Dermis microvascular lymphatic vessel endothelial cell (primary cell): ENCODE measurements around the gene COL6A3. TPM values are rescaled to one million over a fixed set of nuclear protein-coding genes. Genes with fewer than 3 reads are reported as not detected.

Experiments
- DNase-seq, 2 donors: peaks; one replicate each; pipeline versions ENCODE4 v3.0.0 to v3.0.0-alpha.2; 2010; ENCODE audit warnings: low read depth in 2 of 2
- total RNA-seq: library from RNA; depleted of rRNA; stranded (reverse); fragments of >200 nt; gene quantifications from 2 replicates; pipeline ENCODE4 v1.2.1, GENCODE V29; 2014

Gene COL6A3
- total RNA-seq, 1 donor from 2014 or later, result under 0.01 TPM

GRCh38 chr2:237345891-237346640 lies 67.9 kb downstream of the COL6A3 start:
- DNase-seq, result no peak

GRCh38 chr2:237345411-237345810 lies 68.6 kb downstream of the COL6A3 start:
- no peak for DNase-seq

GRCh38 chr2:237344942-237345341 lies 69.0 kb downstream of the COL6A3 start:
- no peak for DNase-seq

DNA sequence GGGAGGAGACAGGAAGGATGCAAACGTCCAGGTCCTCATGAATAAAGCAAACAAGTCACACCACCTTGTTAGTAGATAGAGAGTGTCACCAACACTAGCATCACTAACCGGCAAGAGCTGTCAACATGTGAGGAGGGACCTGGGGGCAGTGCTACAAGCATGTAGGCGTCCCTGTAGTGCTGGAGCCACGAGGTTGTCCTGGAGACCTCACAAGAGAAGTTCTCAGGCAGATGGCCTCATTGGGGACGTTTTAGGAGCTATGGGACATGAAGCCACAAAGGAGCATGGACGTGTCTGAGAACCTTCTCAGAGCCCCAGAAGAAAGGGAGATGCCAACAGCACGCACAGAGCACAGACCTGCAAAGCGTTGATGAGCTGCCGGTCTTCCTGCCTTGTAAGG lies 70.0 kb downstream of the COL6A3 start:
- no peak for DNase-seq

GRCh38 chr2:237341872-237342271 lies 72.1 kb downstream of the COL6A3 start:
- DNase-seq, result peak; percentile 55 to 57

GRCh38 chr2:237337586-237337985 lies 76.4 kb downstream of the COL6A3 start:
- DNase-seq, result no peak

DNA sequence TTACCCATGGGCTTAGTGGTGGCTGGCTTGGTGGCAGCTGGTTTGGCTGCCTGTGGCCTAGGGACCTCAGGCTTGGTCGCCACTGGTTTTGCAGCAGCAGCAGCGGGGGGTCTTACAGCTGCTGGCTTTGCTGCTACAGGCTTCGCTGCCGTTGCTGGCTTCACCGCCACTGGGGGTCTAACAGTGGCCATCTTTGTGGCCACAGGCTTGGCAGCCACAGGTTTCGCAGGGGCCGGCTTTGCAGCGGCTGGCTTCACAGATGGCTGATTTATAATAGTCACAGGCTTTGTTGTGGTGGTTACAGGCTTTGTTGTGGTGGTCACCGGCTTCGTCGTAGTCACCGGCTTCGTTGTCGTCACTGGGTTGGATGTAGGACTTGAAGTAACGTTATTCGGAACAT lies 77.8 kb downstream of the COL6A3 start:
- no peak for DNase-seq

- no peak for DNase-seq
These were observed 80.2 kb downstream of the COL6A3 start for GRCh38 chr2:237333748-237334147.

DNA sequence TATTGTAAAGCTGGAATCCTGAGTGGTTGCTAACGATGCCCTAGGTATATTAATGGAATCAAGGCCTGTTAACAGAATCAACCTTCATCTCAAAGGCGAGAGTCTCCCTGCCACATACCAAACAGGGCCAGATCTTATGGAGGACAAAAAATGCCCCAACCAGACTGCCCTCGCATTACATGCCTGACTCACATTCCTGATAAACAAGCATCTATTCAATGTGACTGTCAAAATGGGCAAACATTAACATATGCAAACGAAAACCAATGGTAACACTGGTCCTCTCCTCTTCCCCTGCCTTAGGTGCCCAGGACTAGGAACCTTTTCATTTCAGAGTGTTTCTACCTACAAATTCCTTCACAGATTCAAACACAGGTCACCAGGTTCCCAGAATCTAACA lies 83.4 kb downstream of the COL6A3 start:
- no peak for DNase-seq

GRCh38 chr2:237327175-237327950 lies 86.6 kb downstream of the COL6A3 start:
- DNase-seq, result no peak

GRCh38 chr2:237326266-237327171 lies 87.4 kb downstream of the COL6A3 start:
- peak; percentile 52 to 60 for DNase-seq

GRCh38 chr2:237324837-237325236 lies 89.1 kb downstream of the COL6A3 start:
- peak; percentile 25 to 48 for DNase-seq

GRCh38 chr2:237324405-237324831 lies 89.5 kb downstream of the COL6A3 start:
- no peak for DNase-seq

- DNase-seq, result no peak
These were observed 90.3 kb downstream of the COL6A3 start for GRCh38 chr2:237323656-237324055.

DNA sequence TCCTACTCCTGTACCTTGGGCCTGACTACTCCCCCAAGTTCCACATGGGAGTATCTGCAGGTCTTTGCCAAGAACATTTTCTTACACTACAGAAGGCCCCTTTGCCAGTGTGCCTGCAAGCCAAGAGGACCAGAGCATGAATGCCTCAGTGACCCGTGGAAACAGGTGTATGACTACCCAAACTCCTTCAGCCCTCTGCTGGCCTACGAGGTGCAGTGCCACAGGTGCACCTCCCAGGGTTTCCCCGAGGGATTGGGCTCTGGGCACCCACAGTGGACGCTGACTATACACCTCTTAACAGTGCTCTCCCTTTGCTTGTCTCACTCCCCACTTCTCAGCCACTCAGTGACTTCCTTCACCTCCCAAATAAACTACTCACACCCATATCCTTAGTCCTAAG lies 91.4 kb downstream of the COL6A3 start:
- DNase-seq, result peak in 1 of 2 donors; percentile 16

DNA sequence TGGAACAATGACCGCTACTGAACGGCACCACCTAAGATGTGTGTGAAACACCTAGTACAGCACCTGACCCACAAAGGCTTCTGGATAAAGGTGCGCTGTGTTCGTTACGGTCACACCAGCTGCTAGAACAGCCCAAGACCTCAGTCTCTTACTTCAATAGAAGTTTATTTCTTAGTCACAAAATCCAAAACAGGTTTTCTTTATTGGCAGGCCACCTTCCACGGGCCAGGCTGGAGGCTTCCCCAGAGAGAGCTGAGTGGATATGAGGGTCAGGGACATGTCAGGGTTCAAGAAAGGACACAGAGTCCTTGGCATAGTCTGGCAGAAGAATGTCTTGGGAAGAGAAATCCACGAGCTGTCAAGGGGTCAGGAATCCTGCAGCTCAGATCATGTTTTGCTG lies 92.2 kb downstream of the COL6A3 start:
- no peak for DNase-seq

DNA sequence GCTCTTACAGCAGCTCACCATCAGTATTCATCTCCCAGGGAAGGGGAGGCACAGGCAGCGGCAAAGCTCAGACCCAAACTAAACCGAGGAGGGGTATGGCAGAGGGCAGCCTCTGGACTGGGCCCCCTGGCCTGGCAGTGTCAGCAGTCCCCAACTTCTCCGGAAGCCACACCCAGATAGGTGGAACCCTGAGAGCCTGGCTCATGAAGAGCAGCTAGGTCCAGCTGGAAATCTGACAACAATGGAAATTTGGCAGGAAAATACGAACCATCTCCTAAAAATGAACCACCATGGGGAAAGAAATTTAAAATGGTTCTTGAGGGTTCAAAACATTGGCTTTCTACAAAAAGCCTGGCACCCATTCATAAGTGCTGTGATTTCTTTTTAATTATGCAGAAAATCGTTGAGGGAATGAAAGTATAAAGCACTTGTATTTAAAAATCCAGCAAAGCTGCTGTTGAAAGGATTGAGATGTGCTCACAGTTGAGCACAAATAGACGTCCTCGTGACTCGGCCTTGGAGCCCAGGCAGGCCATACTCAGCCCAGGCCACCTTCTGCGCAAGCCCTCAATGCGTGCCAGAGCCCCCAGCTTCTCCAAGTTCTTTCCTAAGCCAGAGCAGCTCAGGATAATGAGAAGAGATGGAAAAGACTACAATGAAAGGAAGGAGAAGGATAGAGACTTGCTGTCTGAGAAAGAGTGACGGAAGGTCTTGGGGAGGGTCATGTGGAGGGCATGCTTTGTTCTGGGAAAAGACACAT lies 93.0 kb downstream of the COL6A3 start:
- no peak for DNase-seq

DNA sequence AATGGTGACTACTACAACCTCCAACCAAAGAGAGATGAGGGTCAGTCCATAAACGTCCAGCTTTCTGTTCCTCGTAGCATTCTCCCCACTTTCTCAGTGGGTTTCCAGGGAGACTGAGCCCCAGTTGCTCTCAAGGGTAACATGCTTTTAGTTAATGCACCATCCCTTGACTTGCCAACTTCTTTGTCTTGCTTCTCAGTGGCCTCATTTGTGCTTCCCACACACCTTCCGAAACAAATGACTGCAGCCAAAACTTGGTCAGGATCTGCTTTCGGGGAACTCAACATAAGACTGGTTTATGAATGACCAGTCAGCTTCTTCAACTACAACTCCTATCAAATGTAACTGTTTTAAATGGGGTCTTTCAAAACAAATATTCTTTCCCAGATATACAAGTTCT lies 94.1 kb downstream of the COL6A3 start:
- DNase-seq, result no peak

DNA sequence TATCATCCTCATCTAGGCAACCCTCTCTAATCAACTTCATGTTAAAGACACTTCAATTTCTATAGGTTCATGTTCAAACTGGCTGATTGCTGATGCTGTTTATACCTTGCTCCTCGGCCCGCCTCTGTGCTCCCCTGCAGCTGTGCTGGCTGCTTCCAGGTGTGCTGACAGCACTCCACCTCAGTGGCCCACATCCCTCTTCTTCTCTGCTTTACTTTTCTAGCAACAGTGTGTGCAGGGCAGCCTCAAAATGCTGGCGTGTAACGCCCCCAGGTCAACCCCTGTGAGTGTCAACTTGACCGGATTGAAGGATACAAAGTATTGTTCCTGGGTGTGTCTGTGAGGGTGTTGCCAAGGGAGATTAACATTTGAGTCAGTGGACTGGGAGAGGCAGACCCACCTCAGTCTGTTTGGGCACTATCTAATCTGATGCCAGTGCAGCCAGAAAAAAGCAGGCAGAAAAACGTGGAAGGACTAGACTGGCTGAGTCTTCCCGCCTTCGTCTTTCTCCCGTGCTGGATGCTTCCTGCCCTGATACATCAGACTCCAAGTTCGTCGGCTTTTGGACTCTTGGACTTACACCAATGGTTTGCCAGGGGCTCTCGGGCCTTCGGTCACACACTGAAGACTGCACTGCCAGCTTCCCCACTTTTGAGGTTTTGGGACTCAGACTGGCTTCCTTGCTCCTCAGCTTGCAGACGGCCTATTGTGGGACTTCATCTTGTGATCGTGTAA lies 94.7 kb downstream of the COL6A3 start:
- DNase-seq, result no peak

DNA sequence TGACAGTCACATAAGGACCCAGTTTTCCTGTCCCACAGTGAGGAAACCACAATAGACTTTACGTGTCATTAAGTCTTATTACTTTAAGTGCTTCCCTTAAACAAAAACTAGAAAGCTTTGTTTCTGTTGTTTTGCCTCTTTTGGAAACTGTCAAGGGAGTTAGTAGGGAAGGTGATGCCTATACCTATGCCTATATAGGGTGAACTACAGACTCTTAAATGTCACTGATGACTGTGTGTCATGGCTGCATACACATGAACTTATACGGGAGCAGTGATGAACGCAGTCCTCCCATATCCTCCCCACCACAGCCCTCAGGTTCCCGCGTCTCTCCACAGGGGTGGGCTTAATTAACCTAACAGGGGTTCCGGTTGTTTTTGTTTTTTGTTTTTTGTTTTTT lies 97.6 kb downstream of the COL6A3 start:
- no peak for DNase-seq
